WTC11 (cell line): ENCODE results near the gene ARMC8. TPM values are rescaled to one million over a fixed set of nuclear protein-coding genes. Genes with fewer than 3 reads are reported as not detected.

ENCODE experiments used
- ATAC-seq: fragments of 200-7000 bp; cut with Tn5 transposase; 2 replicates; pipeline ENCODE4 v1.10.0; 2021; ENCODE audit warnings: mild to moderate bottlenecking, moderate library complexity
- Bru-seq: library from RNA; stranded (reverse); fragments of 400-500 nt; gene quantifications from one replicate; lab custom pipeline; 2021; lab: Mats Ljungman, UMichigan
- CTCF ChIA-PET: fragments of 300-600 bp; sonication (Branson Sonifier 250); formaldehyde crosslinking; loops from one replicate; lab custom pipeline; 2021; ENCODE audit warnings: antibody characterized with exemption; lab: Charles Lee
- POLR2A ChIA-PET: fragments of 350-600 bp; sonication (Branson Sonifier 250); formaldehyde crosslinking; loops from one replicate; lab custom pipeline; 2021; ENCODE audit warnings: antibody characterized with exemption; lab: Charles Lee
- DNase-seq: peaks from one replicate; pipeline ENCODE4 v3.0.0; 2021; ENCODE audit warnings: low spot score
- H3K27ac Mint-ChIP-seq: 2 replicates; pipeline ENCODE4 v1.8.0; 2021; ENCODE audit warnings: mixed read lengths
- H3K27me3 Mint-ChIP-seq: 2 replicates; pipeline ENCODE4 v1.8.0; 2021; ENCODE audit warnings: low read depth, mild to moderate bottlenecking, moderate library complexity, mixed read lengths
- H3K36me3 Mint-ChIP-seq: 2 replicates; pipeline ENCODE4 v1.8.0; 2021; ENCODE audit warnings: mixed read lengths
- H3K4me1 Mint-ChIP-seq: 2 replicates; pipeline ENCODE4 v1.8.0; 2022; ENCODE audit warnings: mixed read lengths
- H3K4me3 Mint-ChIP-seq: 2 replicates; pipeline ENCODE4 v1.8.0; 2021; ENCODE audit warnings: mild to moderate bottlenecking, moderate library complexity, mixed read lengths
- H3K9me3 Mint-ChIP-seq: 2 replicates; pipeline ENCODE4 v1.8.0; 2021; ENCODE audit warnings: mixed read lengths
- ARID4B ChIP-seq: sonication (generic); formaldehyde crosslinking; IDR thresholded peaks from 2 replicates; pipeline ENCODE4 v1.8.0; 2023; ENCODE audit warnings: missing genetic modification reagents, mild to moderate bottlenecking, borderline replicate concordance
- CREM ChIP-seq: sonication (generic); formaldehyde crosslinking; IDR thresholded peaks from 2 replicates; pipeline ENCODE4 v1.8.1; 2022; ENCODE audit warnings: mild to moderate bottlenecking, missing genetic modification reagents, moderate library complexity
- ERG ChIP-seq: fragments of 250-450 bp; sonication (Bioruptor Pico); IDR thresholded peaks from 2 replicates; pipeline ENCODE4 v1.8.0; 2021; ENCODE audit warnings: mild to moderate bottlenecking
- ETV6 ChIP-seq: sonication (generic); formaldehyde crosslinking; IDR thresholded peaks from 2 replicates; pipeline ENCODE4 v1.8.1; 2022; ENCODE audit warnings: mild to moderate bottlenecking, missing genetic modification reagents
- FOXK1 ChIP-seq: sonication (generic); formaldehyde crosslinking; IDR thresholded peaks from 2 replicates; pipeline ENCODE4 v1.8.0; 2022; ENCODE audit warnings: mild to moderate bottlenecking, moderate library complexity, missing genetic modification reagents
- FOXP1 ChIP-seq: sonication (generic); formaldehyde crosslinking; IDR thresholded peaks from 2 replicates; pipeline ENCODE4 v1.8.0; 2022; ENCODE audit warnings: missing genetic modification reagents, mild to moderate bottlenecking, moderate library complexity, borderline replicate concordance
- GABPB1 ChIP-seq: sonication (generic); formaldehyde crosslinking; IDR thresholded peaks from 2 replicates; pipeline ENCODE4 v1.8.1; 2023; ENCODE audit warnings: mild to moderate bottlenecking, missing genetic modification reagents
- GTF2I ChIP-seq: fragments of 250-450 bp; sonication (Bioruptor Pico); conservative IDR thresholded peaks from 2 replicates; pipeline ENCODE4 v1.4.0; 2021; ENCODE audit warnings: mild to moderate bottlenecking
- HMGA2 ChIP-seq: fragments of 250-450 bp; sonication (Bioruptor Pico); IDR thresholded peaks from 2 replicates; pipeline ENCODE4 v1.4.0; 2021; ENCODE audit warnings: mild to moderate bottlenecking, moderate library complexity
- HMGXB4 ChIP-seq: sonication (generic); formaldehyde crosslinking; IDR thresholded peaks from 2 replicates; pipeline ENCODE4 v1.8.1; 2023; ENCODE audit warnings: mild to moderate bottlenecking, moderate library complexity, missing genetic modification reagents
- IRF1 ChIP-seq: sonication (generic); formaldehyde crosslinking; IDR thresholded peaks from 2 replicates; pipeline ENCODE4 v1.8.0; 2023; ENCODE audit warnings: missing genetic modification reagents
- KAT7 ChIP-seq: sonication (generic); formaldehyde crosslinking; IDR thresholded peaks from 2 replicates; pipeline ENCODE4 v1.8.1; 2023; ENCODE audit warnings: missing genetic modification reagents, mild to moderate bottlenecking, borderline replicate concordance
- NFE2L1 ChIP-seq: sonication (generic); formaldehyde crosslinking; IDR thresholded peaks from 2 replicates; pipeline ENCODE4 v1.8.1; 2023; ENCODE audit warnings: missing genetic modification reagents
- PRRX2 ChIP-seq: fragments of 250-450 bp; sonication (Bioruptor Pico); IDR thresholded peaks from 2 replicates; pipeline ENCODE4 v1.8.0; 2021; ENCODE audit warnings: mild to moderate bottlenecking
- SOX15 ChIP-seq: fragments of 250-450 bp; sonication (Bioruptor Pico); IDR thresholded peaks from 2 replicates; pipeline ENCODE4 v1.9.0; 2021; ENCODE audit warnings: mild to moderate bottlenecking
- SP1 ChIP-seq: sonication (generic); formaldehyde crosslinking; conservative IDR thresholded peaks from 2 replicates; pipeline ENCODE4 v1.8.1; 2022; ENCODE audit warnings: missing genetic modification reagents
- ZBTB43 ChIP-seq: sonication (generic); formaldehyde crosslinking; IDR thresholded peaks from 2 replicates; pipeline ENCODE4 v1.8.1; 2023; ENCODE audit warnings: mild to moderate bottlenecking, missing genetic modification reagents
- ZNF232 ChIP-seq: sonication (generic); formaldehyde crosslinking; IDR thresholded peaks from 2 replicates; pipeline ENCODE4 v1.8.0; 2022; ENCODE audit warnings: mild to moderate bottlenecking, missing genetic modification reagents
- ZNF281 ChIP-seq: sonication (generic); formaldehyde crosslinking; IDR thresholded peaks from 2 replicates; pipeline ENCODE4 v1.8.0; 2023; ENCODE audit warnings: mild to moderate bottlenecking, missing genetic modification reagents
- ZNF317 ChIP-seq: sonication (generic); formaldehyde crosslinking; IDR thresholded peaks from 2 replicates; pipeline ENCODE4 v1.8.1; 2023; ENCODE audit warnings: low read depth, mild to moderate bottlenecking, moderate library complexity, missing genetic modification reagents, borderline replicate concordance
- long read RNA-seq, 3 experiments: library from RNA in 1 of 3; library from capped mRNA in 1 of 3; library from polyadenylated mRNA in 1 of 3; unstranded in 2 of 3; stranded (forward) in 1 of 3; transcript quantifications; one replicate each; pipeline ENCODE4 v2.0.0, GENCODE V29; 2021
- total RNA-seq: library from RNA; stranded (reverse); gene quantifications from 3 replicates; pipeline ENCODE4 v1.2.3, GENCODE V29; 2021

ARMC8 gene
- 38.6 to 44.9 TPM (median 38.7 TPM) in 3 replicates for total RNA-seq
- percentile 89 among the genes with signal in this experiment for Bru-seq, nascent RNA
- long read RNA-seq, experiment 1, full-length matches to known transcripts = 129 of 239 reads
- long read RNA-seq, experiment 1, partial matches to known transcripts = 22 of 239 reads
- long read RNA-seq, experiment 1, other reads (novel, unspliced or antisense) = 88 of 239 reads
- long read RNA-seq, experiment 2, partial matches to known transcripts = 12 of 40 reads
- long read RNA-seq, experiment 2, other reads (novel, unspliced or antisense) = 21 of 40 reads
- long read RNA-seq, experiment 3, full-length matches to known transcripts = 53 of 92 reads
- long read RNA-seq, experiment 3, partial matches to known transcripts = 14 of 92 reads
- long read RNA-seq, experiment 3, other reads (novel, unspliced or antisense) = 25 of 92 reads

GRCh38 chr3:138187296-138188012 is at the start of gene ARMC8:
Gene ARMC8 (plus strand): TSS chr3:138187301. CDS start chr3:138187555, 254 bp downstream.
- POLR2A ChIA-PET = interaction anchor here (0.6 to 1.7 kb wide), 6 partner anchors 13 to 247 kb away, joined by 3 to 6 read pairs (median 4); partner anchors contain the start of genes DBR1, DZIP1L and ESYT3
- peaks cover 31% of the 10 kb centered on the region for H3K27me3 Mint-ChIP-seq
- peaks cover 16% of the 10 kb centered on the region for H3K36me3 Mint-ChIP-seq
- CTCF ChIA-PET = interaction anchor here (1.1 to 1.3 kb wide), 2 partner anchors 69 to 146 kb away, joined by 4 to 5 read pairs; no protein-coding TSS in a partner anchor
- peaks cover 10% of the 10 kb centered on the region for H3K9me3 Mint-ChIP-seq
- H3K27ac Mint-ChIP-seq = peak within 1 kb of the TSS; percentile 100
- ATAC-seq (peak; percentile 64), DNase-seq (peak; percentile 60)
- H3K4me1 Mint-ChIP-seq = peaks cover 21% of the 10 kb centered on the region
- peak within 1 kb of the TSS; percentile 95 for H3K4me3 Mint-ChIP-seq
- TF ChIP-seq PRRX2 (CRISPR knock-in tag) (peak; percentile 66; the same call in 1 of the 2 replicates), ETV6 (no peak), FOXK1 (CRISPR knock-in tag) (peak; percentile 48; the same call in 1 of the 2 replicates), SOX15 (CRISPR knock-in tag) (no peak), ARID4B (0 out of 2 replicates have a peak, but pooled peaks have one; percentile 47), IRF1 (CRISPR knock-in tag) (peak; percentile 25; the same call in 1 of the 2 replicates), ZNF232 (CRISPR knock-in tag) (peak; percentile 29; the same call in 1 of the 2 replicates), NFE2L1 (CRISPR knock-in tag) (peak; percentile 47; the same call in 1 of the 2 replicates), SP1 (CRISPR knock-in tag) (peak; percentile 64), ZNF317 (0 out of 2 replicates have a peak, but pooled peaks have one; percentile 4), KAT7 (0 out of 2 replicates have a peak, but pooled peaks have one; percentile 34), FOXP1 (CRISPR knock-in tag) (peak; percentile 55; the same call in 1 of the 2 replicates), GABPB1 (no peak), HMGA2 (no peak), HMGXB4 (CRISPR knock-in tag) (peak; percentile 83), CREM (CRISPR knock-in tag) (peak; percentile 69; the same call in 1 of the 2 replicates), ZBTB43 (peak; percentile 81; the same call in 1 of the 2 replicates), GTF2I (CRISPR knock-in tag) (no peak), ZNF281 (CRISPR knock-in tag) (no peak), ERG (CRISPR knock-in tag) (peak; percentile 52; the same call in 1 of the 2 replicates)
